Fibroblast of upper back skin (primary cell): ENCODE measurements around the gene NEK6.
A peak's percentile ranks its signal among the peaks of the same experiment; 100 is the strongest.
"Not testable (repeated sequence)": the region's sequence is repeated elsewhere in the genome, so short reads cannot be mapped to it uniquely, and the experiment has no call there.

ENCODE experiments used
- DNase-seq: peaks from one replicate; pipeline ENCODE4 v3.0.0-alpha.2; 2013

The NEK6 gene

DNA sequence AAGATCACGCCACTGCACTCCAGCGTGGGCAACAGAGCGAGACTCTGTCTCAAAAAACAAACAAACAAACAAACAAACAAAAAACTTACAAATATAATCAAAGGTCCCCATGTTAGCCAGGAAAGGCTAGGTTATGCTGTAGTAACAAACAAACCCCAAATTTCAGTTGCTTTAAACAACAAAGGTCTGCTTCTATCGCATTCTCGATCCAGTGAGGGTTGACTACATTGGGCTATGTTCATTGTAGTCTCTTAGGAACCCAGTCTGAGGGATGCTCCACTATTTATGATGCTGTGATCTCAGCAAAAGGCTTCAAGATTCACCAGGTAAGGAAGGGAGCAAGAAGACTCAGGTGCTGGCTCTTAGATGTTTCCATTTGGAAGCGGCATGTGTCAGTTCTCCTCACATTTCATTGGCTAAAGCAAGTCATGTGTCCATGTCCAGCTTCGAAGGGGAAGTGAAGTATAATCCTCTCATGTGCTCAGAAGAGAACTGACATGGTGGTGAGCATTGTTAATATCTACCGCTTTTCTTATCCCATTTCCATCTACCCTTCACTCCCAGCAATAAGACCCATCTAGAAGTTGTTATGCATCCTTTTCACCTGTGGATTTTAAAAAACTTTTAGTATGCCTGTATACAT lies 26.5 kb upstream of the NEK6 start:
- no peak for DNase-seq

DNA sequence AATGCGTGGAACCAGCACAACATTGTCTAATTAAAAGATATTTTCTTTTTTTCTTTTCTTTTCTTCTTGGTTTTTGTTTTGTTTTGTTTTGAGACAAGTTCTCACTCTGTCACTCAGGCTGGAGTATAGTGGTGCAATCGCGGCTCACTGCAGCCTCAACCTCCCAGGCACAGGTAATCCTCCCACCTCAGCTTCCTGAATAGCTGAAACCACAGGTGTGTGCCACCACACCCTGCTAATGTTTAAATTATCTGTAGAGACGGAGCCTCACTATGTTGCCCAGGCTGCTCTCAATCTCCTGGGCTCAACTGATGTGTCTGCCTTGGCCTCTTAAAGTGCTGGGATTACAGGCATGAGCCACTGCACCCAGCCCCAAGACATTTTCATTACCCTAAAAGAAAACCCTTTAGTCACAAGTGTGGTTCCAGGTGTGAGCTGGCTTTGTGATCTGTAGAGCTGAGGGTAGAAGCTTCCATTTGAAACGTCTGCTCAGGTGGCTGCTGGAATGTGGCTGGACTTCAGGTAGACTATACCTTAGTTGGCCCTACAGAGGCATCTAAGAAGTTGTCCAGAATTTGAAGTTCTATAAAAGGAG lies 19.1 kb upstream of the NEK6 start:
- no peak for DNase-seq

DNA sequence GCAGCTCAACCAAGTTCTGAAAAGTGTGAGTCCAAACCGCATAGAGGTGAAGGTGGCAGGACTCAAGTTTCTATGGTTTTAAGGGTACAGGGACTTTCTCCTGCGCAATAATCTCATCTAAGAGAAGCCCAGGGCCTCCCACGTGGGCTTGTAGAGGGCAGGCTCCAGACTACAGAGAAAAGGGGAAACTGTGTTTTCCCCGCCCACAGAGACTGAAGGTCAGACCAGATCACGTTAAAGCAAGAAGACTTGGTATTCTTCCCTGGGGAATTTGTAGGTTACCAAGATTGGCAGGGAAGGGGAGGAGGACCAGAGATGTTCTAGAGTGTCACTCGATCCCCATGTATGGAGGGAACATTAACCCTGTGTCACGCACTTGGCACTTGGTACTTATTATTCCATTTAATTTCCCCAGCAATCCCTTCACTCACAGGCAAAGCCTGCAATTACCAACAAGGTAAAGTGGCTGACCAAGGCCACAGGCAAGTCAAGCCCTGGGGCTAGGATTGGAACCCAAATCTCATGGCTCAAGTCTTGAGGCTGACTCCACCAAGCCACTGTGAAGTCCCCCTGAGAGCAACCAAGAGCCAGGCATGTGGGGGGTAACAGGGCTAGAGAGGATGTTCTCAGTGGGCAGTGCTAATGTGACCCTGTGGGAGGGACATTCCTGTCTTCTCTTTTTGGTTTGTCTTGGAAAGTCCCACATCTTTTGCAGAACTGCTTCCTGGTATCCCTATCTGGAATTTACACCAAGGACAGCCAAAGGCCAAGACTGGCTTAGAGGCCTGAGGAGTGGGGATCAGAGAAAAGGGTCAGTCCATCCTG lies 18.3 kb upstream of the NEK6 start:
- DNase-seq = no peak

DNA sequence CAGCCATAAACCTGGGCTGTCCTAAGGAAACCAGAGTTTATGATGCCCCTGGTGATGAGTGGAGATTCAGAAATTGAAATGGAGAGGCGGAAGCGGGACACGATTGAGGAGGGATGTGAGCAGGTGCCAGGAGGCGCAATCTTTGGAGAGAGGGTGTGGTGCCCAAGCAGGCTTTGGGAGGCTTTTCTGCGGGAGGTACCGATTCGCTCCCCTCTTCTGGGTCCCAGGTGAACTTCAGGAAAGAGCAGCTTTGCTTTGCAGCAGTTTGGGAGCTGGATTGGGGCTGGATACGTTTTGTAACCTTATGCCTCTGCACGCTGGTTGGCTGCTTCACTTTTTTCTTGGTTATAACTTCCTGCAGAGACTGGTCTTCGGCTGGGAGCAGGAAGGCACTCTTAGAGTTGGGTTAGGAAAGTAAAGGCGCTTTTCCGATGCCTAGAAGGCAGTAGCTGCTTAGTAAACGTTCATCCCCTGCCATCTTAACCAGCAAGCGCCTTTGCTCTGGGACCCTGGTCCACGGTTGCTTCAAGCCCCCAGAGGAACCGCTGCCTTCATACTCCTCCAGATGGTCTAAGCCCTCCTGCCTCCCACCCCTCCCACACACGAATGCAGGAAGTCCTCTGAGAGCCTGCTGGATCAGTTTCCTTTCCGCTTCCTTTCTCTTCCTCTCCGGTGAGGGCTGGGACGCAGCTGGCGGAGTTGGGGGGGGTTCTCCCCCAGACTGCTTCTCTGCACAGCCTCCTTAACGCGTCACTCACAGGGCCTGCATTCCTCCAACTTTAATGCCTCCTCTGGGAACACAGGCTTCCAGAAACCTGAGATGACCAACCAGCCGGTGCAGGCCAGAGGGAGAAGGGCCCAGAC lies 15.2 kb upstream of the NEK6 start:
- peak; percentile 91 for DNase-seq

DNA sequence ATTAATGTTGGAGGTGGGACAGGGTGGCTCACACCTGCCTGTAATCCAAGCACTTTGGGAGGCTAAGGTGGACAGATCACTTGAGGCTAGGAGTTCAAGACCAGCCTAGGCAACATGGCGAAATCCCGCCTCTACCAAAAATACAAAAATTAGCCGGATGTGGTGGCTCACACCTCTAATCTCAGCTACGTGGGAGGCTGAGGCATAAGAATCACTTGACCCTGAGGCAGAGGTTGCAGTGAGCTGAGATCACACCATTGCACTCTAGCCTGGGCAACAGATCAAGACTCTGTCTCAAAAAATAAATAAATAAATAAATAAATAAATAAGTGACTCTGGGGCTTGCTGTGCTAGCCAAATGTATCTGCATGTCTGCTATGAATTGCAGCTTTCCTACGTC lies 10.4 kb upstream of the NEK6 start:
- DNase-seq = not testable (repeated sequence)

DNA sequence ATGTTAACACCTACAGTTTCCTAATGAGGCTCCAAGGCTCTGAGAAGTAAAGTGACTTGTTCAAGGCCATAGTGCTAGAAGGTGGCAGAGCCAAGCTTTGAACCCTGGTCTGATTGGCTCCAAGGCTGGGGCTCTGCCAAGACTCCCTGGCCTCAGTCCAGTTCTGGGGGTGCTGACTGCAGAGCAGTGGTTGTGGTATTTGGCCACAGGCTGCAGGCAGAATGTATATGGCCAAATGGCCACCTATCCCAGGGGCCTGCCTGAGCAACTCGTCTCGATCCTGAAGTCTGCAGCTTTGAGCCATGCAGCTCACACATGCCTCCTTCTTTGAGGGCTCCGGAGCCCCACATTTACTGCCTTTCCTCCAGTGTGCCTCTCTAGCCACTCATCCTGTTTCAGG lies 9.7 kb upstream of the NEK6 start:
- DNase-seq = peak; percentile 50

DNA sequence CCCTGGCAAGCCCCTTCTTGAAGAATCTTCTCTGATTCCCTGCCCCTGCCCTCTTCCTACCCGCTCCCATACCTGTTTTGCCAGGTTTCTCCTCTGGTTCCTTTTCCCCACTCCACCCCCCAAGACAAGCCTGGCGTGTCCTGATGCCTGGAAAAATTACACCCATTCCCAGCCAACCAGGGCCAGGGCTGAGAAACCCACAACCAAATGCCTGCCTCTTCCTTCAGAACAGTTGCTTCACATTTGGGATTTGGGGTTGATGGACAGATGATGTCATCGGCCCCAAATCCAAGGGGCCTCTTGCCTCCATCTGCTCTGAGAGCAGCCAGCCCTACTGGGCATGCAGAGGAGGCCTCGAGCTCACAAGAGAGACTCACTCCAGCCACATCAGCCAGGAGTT lies 8.8 kb upstream of the NEK6 start:
- peak; percentile 77 for DNase-seq

DNA sequence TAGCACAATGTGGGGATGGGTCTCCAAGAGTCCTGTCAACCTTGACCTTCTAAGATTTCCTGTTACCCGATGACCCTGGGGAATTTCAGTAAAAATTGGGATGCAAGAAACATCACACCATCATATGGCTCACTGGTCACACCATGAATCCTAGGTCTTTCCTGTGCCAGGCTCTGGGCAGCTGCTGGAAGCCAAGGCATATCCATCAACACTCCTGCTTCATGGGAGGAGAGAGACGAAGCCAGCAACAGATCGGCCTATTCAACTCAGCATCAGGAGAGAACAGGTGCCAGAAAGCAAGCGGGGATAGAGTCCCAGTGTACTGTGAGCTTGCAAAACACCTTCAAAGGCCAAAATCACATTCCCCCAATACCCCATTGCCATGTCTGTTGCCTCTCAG lies 6.5 kb upstream of the NEK6 start:
- DNase-seq = no peak

DNA sequence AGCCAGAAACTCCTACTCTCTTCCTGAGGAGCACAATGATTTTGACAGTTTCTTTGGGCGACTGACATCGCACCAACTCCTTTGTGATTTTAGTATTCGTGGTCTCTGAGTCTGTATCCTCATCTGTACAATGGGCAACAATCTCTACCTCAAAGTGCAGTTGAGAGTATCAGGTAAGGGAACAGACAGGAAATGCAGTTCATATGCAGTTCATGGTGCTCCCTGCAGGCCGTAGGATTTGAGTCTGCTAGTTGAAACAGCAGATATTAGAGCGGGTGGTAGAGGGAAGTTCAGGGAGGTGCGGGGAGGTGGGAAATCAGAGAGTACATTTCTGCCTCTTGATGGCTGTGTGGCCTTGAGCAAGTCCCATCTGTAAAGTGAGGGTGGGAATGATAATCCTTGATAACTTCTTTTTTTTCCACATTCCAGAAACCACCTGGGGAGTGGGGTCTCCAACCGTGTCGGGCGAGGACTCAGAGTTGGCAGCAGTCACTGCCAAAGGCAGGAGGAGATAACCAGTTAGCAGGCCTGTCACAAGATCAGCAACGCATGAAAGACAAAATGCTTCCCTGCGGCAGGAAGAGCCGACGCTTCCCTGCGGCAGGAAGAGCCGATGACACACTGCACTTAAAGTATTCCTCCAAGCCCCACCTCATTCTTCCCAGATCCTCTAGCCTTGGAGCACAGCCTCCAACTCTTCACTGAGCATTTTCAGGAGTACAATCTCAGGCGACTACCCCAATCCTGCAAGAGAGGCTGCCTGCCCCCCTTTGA lies 6.0 kb upstream of the NEK6 start:
- DNase-seq = peak; percentile 82

DNA sequence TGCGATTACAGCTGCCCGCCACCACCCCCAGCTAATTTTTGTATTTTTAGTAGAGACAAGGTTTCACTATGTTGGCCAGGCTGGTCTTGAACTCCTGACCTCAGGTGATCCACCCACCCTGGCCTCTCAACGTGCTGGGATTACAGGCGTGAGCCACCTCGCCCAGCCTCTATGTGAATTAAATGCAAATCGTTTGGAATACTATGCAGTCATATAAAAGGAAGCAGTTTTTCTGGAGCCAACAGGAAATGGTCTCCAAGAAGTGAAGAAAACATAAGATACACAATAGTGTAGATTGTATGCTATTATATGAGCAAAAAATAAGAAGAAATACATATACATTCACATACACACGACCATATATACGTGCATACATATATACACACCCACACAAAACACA lies 4.9 kb upstream of the NEK6 start:
- DNase-seq = not testable (repeated sequence)

DNA sequence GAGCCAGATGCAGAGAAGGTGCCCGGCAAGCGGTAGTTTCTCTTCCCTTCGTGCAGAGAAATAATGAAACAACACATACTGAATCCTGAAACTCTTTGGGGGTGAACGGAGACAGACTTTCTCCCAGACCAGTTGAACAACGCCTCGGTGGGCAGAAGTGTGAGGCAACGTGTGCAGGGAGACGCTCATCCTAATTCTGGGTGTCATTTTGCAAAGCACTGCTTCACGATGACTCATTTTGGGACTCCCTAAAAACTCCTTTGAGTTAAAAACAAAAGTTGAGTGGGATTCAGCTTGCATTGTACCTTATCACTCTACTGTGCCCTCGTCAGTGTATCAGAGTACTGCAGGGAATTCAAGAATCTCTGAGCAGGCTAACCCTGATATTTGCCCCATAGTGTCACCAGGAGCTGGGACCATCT lies 3.5 kb upstream of the NEK6 start:
- DNase-seq = no peak

DNA sequence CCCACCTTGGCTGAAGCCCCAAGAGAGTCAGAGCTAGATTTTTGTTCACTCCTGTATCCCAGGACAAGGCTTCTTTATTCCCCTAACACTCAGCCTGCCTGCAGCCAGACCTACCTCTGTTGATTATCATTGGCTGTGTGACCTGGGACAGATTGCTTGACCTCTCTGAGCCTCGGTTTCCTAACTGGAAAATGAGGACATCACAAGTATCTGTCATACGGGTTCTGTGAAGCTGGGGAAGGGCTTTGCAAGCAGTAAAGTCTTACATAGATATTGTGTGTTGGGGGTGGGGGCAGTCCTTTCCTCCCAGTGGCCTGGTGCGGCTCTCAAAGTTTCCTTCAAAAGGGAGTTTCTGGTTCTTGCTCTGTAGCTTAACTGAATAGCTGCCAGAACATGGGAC lies 2.5 kb upstream of the NEK6 start:
- DNase-seq = no peak

DNA sequence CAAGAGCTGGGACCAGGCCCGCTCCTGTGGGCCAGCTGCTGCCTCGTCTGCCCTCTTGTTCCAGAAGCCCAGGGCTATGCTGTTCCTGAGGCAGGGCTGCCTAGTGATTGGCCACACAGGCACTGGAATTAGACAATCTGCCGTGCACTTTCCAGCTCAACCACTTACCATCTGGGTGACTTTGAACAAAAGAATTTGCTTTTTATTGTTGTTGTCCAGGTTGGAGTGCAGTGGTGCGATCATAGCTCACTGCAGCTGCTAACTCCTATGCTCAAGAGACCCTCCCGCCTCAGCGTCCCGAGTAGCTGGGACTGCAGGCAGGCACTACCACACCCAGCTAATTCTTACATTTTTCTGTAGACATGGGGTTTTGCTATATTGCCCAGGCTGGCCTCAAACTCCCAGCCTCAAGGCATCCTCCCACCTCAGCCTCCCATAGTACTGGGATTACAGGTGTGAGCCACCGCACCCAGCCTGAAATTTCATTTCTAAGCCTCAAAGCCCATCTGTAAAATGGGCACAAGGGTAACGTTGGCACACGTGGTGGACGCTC lies 1.2 kb upstream of the NEK6 start:
- peak; percentile 89 for DNase-seq

DNA sequence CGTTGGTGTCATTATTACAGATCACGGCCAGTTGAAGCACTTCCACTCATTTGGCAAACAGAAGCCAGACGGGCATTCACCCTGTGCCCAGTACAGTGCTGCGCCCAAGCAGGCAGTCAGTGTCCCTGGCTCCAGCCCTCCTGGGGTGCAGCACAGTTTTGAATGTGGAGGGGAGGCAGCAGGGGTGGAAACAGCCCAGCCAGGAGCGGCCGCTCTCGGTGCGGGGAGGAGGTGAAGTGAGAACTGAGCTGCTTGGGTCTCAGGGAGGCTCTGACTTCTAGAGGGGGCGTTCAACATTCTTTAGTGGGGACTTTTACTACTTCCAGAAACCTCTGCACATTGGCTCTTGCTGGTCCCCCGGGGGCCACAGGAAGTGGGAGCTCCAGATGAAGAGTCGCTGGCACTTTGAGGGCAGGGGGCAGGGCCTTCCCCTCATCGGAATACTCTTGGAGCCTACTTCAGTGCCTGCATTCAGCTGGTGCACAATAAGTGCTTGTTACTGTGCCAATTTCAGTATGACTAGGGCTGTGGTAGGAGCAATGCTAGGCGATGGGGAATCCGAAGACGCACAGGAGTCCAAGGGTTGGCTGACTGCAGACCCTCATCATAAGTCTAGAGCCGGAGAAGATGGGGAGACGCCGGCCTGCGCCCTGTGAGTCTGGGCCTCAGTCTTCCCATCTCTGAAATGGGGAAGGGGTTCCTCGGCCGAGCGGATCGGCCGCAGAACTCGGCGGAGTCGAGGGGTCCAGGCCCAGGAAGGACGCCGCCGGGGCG lies 492 bp upstream of the NEK6 start:
- peak; percentile 55 for DNase-seq

DNA sequence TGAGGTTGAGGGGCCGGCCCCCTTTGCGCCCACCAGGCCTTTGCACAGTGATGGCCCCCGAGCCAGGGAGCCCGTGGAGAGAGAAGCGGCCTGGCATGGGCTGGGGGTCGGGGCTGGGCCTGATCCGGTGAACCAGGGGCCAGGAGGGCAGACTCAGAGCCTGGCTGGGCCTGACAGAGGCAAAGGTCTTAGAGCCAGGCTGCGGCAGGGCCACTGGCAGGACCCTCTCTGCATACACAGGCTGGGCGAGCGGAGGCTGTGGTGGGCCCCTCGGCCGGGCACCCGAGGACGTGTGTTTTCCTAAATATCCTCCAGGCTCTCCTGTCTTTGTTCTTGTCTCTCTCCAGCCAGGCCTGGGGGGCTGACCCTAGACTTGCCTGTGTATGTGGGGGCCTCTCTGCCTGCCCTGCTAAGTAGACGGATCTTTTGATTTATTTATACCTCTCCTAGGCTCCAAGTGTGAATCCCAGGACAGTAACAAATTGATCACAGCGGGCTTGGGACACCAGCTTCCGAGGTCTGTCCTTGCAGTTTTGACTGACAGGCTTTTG lies 933 bp downstream of the NEK6 start:
- no peak for DNase-seq

DNA sequence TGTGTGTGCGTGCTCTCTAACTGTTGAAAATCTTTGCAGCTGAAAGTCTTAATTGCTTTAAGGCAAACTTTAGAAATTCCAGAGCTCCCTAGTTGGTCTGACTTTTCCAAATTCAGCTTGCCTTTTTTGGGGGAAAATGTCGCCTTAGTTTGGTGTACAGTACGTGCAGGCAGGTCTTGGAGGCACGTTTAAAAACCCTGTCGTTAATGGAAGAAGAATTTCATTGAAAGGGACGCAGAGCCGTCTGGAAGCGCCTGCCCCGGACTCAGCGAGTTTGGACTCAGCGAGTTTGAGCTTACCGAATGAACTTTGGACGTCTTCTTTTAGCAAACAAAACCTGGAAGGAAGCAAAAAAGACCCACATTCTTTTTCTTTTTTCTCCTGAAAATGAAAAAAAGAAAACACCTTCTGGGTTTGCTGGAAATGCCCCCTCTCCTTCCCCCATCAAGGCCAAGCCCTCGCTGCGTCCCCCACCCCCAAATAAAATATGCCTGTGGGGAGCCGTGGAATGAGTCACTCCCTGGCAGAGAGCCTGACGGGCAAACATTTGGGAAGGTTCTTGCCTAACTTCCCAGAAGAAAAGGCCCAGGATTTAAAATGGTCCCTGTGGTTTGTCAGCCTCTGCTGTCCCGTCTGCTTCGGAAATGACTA lies 1.5 kb downstream of the NEK6 start:
- DNase-seq = peak; percentile 95

DNA sequence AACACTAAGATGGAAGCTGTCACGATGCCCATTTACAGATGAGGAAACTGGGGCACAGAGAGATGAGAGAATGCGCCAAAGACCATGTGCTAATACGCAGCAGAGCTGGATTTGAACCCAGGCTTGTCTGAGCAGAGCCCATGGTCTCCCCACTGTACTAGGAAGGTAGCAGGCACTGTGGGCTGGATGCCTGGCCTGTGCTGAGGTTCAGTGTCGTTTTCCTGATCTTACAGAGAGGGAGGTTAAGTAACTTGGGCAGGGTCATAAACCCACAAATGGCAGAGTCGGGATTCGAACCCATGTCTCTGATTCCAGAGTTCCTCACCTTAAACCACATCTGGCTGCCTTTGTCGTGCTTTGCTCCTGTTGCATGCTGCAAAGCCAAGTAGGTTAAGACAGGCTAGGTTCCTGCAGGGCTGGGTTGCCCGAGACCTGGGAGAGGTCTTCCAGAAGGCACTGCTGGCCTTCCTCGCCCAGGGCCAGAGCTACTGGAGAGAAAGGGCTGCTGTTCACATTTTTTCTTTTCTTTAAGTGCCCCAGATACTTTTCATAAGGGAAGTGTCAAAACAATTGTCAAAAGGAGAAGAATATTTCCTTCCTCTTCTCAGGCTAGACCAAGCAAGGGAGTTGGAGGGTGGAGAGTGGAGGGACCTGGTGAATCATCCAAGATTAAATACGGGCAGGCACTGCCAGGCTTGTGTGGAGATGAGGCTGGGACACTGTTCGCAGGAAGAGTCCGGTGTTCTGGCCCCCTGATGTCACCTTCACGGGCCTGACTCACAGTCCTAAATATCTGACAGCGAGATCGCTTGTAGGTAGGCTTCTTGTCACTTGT lies 3.2 kb downstream of the NEK6 start:
- peak; percentile 62 for DNase-seq

DNA sequence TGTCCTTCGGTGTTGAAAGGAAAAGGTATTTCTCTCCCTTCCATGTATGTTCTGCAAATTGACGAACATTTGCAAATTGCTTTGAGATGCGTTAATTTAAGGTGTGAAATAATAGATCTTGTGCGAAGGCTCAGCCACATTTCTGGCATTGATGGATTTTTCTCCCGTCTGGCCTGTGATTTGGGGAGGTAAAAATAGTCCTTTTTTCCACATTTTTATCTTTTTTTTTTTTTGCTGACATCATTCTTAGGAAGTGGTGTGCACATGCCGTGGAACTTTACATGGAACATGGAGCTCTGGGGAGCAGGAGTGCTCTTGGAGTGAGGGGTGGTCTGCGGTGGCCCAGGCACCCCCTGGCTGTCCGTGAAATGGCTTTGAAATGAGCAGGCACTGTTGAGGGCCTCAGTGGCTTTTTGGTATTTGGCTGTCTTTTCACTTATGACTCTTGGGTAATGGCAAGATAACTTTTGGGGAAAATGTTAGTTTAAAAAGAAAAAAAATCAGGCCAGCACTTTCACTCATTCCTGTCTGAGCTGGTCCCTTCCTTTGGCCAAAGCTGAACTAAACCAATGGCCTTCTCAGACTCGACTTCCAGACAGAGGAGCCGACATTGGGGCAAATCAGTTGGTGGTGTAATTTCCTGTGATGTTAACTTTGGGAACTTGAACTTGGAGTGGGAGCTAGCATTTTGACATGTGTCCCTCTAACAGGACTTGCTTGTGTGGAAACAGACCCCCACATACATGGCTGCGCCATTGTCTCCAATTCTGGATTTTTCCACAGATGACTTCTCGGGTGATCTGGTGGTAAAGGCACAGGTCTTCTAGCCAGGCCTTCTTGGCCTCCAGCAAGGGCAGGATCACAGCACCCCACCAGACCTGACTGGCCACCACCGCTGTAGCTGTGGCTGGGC lies 4.2 kb downstream of the NEK6 start:
- DNase-seq = peak; percentile 70
